Esophagus muscularis mucosa (tissue), 3 donors: ENCODE measurements around the gene TIE1.
A peak's percentile ranks its signal among the peaks of the same experiment; 100 is the strongest.

Source experiments
- CTCF ChIP-seq, 3 experiments: fragments of 200-600 bp in 2 of 3; fragments of 450-650 bp in 1 of 3; sonication (generic) in 2 of 3; IDR thresholded peaks; one replicate each; pipeline ENCODE4 v1.5.1; 2017 to 2019; ENCODE audit warnings: antibody characterized with exemption in 3 of 3, mild to moderate bottlenecking in 2 of 3, moderate library complexity in 1 of 3
- POLR2A ChIP-seq: fragments of 450-650 bp; IDR thresholded peaks from one replicate; pipeline ENCODE4 v1.6.1; 2017; ENCODE audit warnings: antibody characterized with exemption, moderate library complexity, mild to moderate bottlenecking, low read depth

DNA sequence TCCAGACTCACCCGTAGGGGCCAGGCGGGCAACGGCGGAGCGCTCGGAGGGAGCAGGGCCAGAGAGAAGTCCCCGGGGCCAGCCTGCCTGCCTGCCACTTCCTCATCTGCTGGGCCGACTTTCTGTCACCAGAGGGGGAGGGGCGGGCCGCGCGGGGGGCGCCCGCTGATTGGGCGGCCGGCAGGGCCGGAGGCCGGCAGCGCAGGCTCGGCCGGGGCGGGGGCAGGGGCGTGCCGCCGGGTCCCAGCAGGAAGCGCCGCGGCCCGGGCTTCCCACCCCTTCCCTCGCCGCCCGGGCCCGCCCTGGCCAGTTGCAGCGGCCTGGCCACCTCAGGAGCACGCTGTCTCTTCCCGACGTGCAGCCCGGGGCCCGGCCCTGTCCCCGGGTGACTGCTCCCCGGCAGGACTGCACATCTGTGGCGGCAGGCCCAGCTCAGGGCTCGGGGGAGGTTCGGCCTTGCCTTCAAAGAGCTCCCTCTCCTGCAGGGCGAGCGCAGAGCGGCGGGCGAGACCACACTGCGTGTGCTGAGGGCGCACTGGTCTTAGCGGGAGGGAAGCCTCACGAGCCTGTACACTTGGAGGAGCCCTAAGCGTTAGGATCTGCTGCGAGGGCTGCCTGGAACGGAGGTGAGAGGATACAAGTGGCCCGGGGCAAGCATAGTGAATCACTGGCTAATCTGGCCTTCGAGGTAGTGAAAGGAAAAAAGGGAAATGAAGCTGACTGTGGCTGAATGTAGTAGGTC is 67.3 kb downstream of the TIE1 start, which contains the start of gene ELOVL1:
- peak; percentile 25 to 32 (median 25) for TF ChIP-seq CTCF (IDR thresholded peaks at IDR 0.05)
- TF ChIP-seq POLR2A, result no peak
